GM19397 (cell line): ENCODE measurements around the gene KIF16B.
"Not testable (repeated sequence)": the region's sequence is repeated elsewhere in the genome, so short reads cannot be mapped to it uniquely, and the experiment has no call there.

ENCODE experiments used
- ATAC-seq: cut with Tn5 transposase; IDR thresholded peaks from one replicate; pipeline ENCODE4 v1.9.1; 2021; ENCODE audit warnings: mild to moderate bottlenecking, moderate library complexity; ENCODE audit not compliant: unreplicated experiment

Gene KIF16B

GRCh38 chr20:16439540-16439939 is 133.7 kb downstream of the KIF16B start:
- not testable (repeated sequence) for ATAC-seq

GRCh38 chr20:16438100-16438499 is 135.1 kb downstream of the KIF16B start:
- no peak for ATAC-seq

- no peak for ATAC-seq
These were observed 135.8 kb downstream of the KIF16B start for GRCh38 chr20:16437387-16437996.

DNA sequence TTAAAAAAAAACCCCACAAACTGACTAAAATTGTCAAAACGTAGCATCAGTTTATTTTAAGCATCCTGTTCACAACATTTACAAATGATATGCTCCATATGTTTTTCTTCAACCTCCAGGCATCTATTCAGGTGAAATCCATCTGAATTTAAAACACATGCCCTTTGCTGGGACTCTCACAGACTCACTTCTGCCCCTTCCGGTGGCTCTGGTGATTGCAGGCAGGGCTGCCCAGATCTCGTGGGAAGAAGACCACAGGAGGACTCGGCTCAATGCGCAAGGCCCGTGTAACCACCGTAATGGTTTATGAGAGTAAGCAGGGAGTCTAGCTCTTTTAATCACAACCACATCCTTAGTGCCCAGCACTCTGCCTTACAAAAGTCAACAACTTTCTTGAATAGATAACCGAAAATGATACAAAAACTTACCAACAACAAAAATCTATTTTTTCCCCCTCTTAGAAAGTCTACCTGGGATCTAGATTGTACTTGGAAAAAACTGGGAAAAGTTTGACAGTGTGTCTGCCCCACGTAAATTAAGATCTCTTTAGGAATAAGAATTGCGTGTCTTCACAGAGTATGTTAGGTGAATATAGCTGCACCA is 139.1 kb downstream of the KIF16B start:
- peak; percentile 74 for ATAC-seq

GRCh38 chr20:16433293-16433580 is 140.0 kb downstream of the KIF16B start:
- no peak for ATAC-seq

- ATAC-seq = no peak
These were observed 140.6 kb downstream of the KIF16B start for GRCh38 chr20:16432466-16433292.

DNA sequence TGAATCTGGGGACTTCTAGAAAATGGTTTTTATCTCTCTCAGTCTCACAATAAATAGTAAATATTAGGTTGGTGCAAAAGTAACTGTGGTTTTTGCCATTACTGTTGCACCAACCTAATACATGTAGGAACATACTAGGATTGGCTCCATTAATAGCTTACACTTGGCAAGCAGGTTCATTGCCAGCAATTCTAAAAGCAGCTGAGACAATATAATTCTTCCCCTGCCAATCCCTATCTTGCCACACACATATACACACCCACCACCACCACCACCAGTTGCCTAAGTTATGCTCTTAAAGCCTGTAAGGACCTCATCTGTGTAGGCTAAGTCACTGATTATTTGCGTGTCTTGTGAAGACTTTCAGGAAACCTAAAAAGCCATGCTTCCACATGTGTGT is 145.1 kb downstream of the KIF16B start:
- ATAC-seq = no peak

- ATAC-seq = no peak
These were observed 145.7 kb downstream of the KIF16B start for GRCh38 chr20:16427571-16427970.

GRCh38 chr20:16424780-16425179 is 148.5 kb downstream of the KIF16B start:
- ATAC-seq = no peak

DNA sequence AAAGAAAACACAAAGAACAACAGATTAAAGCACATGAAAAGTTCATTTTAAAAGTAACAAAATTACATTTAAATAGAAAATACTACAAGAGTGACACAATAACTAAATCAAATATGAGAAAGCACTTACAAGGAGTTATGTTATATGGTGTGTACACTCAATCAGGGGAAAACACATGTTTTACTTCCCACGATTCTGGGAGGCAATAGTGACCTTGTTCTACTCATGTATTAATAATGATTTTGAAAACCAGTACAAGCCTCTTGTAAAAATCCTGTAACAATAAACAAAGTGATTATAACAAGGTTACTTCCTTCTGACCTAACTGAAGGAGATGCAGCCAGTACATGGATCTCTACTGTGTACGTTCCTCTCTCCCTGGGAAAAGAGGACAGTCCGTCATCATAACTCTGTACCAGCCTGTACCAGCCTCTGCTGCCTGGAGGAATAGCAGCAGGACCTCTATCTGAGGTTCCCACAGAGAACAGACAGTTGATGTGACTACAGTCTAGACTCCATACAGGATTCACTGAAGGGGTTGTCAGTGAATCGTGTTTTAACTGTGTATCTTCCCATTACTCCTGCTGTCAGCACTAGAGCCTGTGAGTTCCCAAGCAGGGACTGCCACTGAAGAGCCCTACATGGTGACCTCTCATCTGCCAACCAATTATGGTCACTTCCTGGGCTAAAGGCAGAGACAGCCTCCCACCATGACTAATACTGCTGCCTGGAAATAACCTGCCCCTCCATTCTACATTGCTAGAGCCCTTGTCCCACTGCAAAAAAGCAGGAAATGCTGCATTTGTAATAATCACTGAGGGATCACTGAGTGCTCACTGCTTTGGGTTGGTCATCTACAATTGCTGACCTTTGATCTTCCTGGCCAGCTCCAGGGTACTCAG is 149.7 kb downstream of the KIF16B start:
- no peak for ATAC-seq

GRCh38 chr20:16419138-16419715 is 154.0 kb downstream of the KIF16B start:
- ATAC-seq = no peak

- no peak for ATAC-seq
These were observed 154.6 kb downstream of the KIF16B start for GRCh38 chr20:16418616-16419015.

DNA sequence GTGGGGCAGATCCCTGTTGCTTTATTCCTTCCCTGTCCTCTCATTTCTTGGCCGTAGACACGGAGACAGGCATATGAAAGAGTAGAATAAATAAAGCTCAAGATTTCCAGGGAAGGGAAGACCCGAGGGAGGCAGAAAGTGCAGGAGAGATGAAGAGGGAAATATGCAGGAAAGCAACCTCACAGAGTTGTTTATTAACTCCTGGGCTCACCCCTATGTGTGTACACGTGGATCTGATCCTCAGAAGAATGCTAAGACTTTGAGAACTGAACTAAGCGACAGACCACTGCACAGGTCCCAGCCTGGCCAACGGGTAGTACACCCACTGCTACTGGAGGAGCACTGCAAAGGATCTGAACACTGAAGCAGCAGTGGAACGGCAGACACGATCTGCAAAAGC is 156.2 kb downstream of the KIF16B start:
- ATAC-seq = no peak

- no peak for ATAC-seq
These were observed 157.9 kb downstream of the KIF16B start for GRCh38 chr20:16415071-16416053.

- ATAC-seq = no peak
These were observed 160.3 kb downstream of the KIF16B start for GRCh38 chr20:16412906-16413305.

DNA sequence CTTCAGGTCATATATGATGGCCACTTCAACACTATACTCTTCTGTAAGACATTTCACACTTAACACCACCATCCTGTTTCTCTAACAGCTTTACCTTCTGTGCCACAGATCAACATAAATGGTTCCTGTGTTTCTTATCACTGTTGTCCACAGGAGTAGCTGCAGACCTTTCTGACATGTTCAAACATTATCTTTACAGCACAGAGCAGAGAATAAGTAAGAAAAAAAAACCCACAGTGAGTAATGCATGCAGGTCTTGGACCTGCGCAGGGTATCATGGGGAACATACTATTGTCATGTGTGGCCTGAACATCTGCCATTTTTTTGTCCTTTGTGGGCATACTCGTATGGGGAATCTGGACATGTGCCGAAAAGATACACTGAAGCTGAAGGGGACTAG is 161.9 kb downstream of the KIF16B start:
- ATAC-seq = no peak

DNA sequence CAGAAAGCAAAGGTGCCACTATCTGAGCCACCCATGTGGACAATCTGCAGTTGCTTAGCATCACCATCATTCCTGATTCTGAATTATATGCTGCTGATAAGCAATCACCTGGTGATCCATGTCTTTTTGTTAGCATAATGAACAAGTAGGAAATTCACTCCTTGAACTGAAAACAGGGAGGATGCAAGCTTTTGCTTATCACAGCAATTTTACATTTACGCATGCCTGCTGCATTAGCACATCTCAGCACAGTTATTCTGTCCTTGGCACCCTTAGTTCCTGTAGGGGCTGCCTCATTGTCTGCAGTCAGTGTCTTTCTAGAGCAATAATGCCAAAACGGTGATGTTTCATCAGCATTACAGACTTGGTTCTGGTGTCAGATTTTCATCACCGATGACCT is 162.6 kb downstream of the KIF16B start:
- ATAC-seq = no peak

DNA sequence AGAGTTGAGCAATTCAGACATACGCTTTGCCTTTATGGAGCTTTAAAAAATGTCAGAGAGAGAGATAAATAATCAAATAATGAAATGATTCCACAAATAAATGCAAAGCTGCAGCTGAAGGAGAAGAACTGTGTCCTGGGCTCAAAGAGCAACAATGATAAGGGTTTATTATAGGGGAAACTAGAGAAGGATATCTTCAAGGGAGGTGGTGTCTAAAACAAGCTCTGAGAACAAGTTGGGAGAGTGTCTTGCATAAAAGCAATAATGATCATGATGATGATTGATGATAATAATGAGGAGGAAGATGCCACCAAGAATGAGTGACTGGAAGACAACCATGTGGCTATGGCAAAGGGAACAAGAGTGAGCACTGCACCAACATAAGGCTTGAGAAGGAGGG is 164.3 kb downstream of the KIF16B start:
- no peak for ATAC-seq

DNA sequence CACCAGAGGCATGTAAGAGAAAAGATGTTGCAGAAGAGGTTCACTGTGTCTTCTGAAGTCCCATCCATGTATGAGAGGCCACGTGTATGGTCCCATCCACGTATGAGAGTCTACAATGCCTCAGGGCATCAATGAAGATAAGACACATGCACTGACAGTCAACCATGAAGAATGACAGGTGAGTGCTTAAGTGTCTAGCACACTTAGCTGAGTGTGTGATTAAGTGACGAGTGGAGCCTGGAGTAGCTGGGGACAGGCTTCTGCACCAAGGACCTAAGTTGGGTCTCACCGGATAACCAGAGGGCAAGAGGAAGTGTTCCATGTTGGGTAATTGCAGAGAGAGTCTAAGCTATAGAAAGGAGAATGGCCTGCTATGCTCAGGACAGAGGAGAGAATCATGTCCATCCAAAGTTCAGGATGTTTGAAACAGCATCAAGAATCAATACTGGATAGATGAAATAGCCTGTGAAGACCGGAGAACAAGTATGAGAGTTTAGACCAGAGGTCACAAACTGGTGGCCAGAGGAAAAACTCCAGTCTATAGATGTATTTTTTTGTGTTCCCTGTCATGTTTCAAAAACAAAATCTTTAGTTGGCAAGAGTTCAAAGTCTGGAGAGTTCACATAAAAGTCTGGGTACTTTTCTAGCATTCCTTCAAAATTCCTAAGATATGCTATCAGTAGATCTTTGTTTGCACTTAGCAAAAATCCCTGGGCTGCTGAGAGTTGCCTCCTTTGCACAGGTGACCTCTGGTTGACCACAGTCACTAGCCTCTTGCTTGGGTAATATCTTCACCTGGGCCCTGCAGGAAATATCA is 165.8 kb downstream of the KIF16B start:
- no peak for ATAC-seq
